Muscle of leg (tissue), 11 donors: Measurements from ENCODE around the gene MEGF11. TPM values are rescaled to one million over a fixed set of nuclear protein-coding genes. Genes with fewer than 3 reads are reported as not detected.

Experiments used
- DNase-seq: peaks from one replicate; pipeline ENCODE4 v3.0.0; 2013
- H3K27ac ChIP-seq: one replicate; pipeline ENCODE4 v1.5.1; 2013; ENCODE audit warnings: mild to moderate bottlenecking, low read length, control low read depth
- H3K27me3 ChIP-seq: one replicate; pipeline ENCODE4 v1.6.1; 2013; ENCODE audit warnings: low read length; ENCODE audit not compliant: control insufficient read depth, insufficient read depth
- H3K36me3 ChIP-seq: one replicate; pipeline ENCODE4 v1.6.1; 2013; ENCODE audit warnings: low read length; ENCODE audit not compliant: control insufficient read depth, insufficient read depth
- H3K4me1 ChIP-seq: one replicate; pipeline ENCODE4 v1.6.1; 2013; ENCODE audit warnings: low read length; ENCODE audit not compliant: control insufficient read depth, insufficient read depth
- H3K4me3 ChIP-seq: one replicate; pipeline ENCODE4 v1.5.1; 2013; ENCODE audit warnings: low read length, control low read depth
- H3K9me3 ChIP-seq: replicated peaks from 2 replicates; pipeline ENCODE4 v1.6.1; 2013; ENCODE audit warnings: low read depth, low read length; ENCODE audit not compliant: control insufficient read depth
- WGBS: methylation state at CpG from one replicate; pipeline ENCODE4 v1.1.5; 2013; ENCODE audit warnings: missing lambda C conversion rate; ENCODE audit not compliant: insufficient coverage; 5-methylcytosine and 5-hydroxymethylcytosine counted together
- polyA plus RNA-seq, 8 donors: library from polyadenylated mRNA; unstranded; fragments of 120-200 nt; gene quantifications; one replicate each; pipeline versions ENCODE4 v1.2.1 to v1.2.3, GENCODE V29; 2013; ENCODE audit warnings: inconsistent platforms in 1 of 8, low replicate concordance in 1 of 8; ENCODE audit not compliant: insufficient read length in 8 of 8, insufficient read depth in 1 of 8
- total RNA-seq: library from RNA; stranded (reverse); fragments of 120-200 nt; gene quantifications from one replicate; pipeline ENCODE4 v1.2.4, GENCODE V29; 2013

Gene MEGF11
- total and polyA plus RNA-seq, 9 donors: 0.13 to 0.68 (median 0.31) TPM

- WGBS: 65% methylated on average over 1 of the region's 4 CpGs
- H3K27ac ChIP-seq: no peak overlapping the region
- no peak for DNase-seq
- H3K27me3 ChIP-seq: peaks cover 26% of the 10 kb centered on the region
- H3K36me3 ChIP-seq: no peaks in the 10 kb centered on the region
- no peaks in the 10 kb centered on the region for H3K9me3 ChIP-seq
- H3K4me1 ChIP-seq: peaks cover 4% of the 10 kb centered on the region
- no peak overlapping the region for H3K4me3 ChIP-seq
Observed at GRCh38 chr15:66178531-66178910, 75.0 kb downstream of the MEGF11 start.

- 68% methylated on average over 8 of the region's 11 CpGs for WGBS
- H3K36me3 ChIP-seq: no peaks in the 10 kb centered on the region
- H3K4me3 ChIP-seq: no peak overlapping the region
- no peak for DNase-seq
- H3K27me3 ChIP-seq: peaks cover 21% of the 10 kb centered on the region
- no peaks in the 10 kb centered on the region for H3K4me1 ChIP-seq
- H3K9me3 ChIP-seq: no peaks in the 10 kb centered on the region
- H3K27ac ChIP-seq: no peak overlapping the region
Observed at GRCh38 chr15:66172324-66172980, 81.1 kb downstream of the MEGF11 start.

GRCh38 chr15:66171841-66172240, 81.7 kb downstream of the MEGF11 start:
- 77% methylated on average over 5 of the region's 13 CpGs for WGBS
- no peaks in the 10 kb centered on the region for H3K9me3 ChIP-seq
- no peak for DNase-seq
- H3K36me3 ChIP-seq: no peaks in the 10 kb centered on the region
- no peak overlapping the region for H3K27ac ChIP-seq
- no peaks in the 10 kb centered on the region for H3K4me1 ChIP-seq
- peaks cover 20% of the 10 kb centered on the region for H3K27me3 ChIP-seq
- H3K4me3 ChIP-seq: no peak overlapping the region

- Histone ChIP-seq H3K27me3 (peaks cover 20% of the 10 kb centered on the region), H3K4me1 (no peaks in the 10 kb centered on the region), H3K27ac (no peak overlapping the region), H3K4me3 (no peak overlapping the region), H3K36me3 (no peaks in the 10 kb centered on the region), H3K9me3 (no peaks in the 10 kb centered on the region)
- no peak for DNase-seq
- 64% methylated on average over 5 of the region's 5 CpGs for WGBS
Observed at GRCh38 chr15:66170716-66171115, 82.8 kb downstream of the MEGF11 start.

- WGBS: 94% methylated on average over 3 of the region's 4 CpGs
- Histone ChIP-seq H3K36me3 (no peaks in the 10 kb centered on the region), H3K27ac (no peak overlapping the region), H3K4me3 (no peak overlapping the region), H3K9me3 (no peaks in the 10 kb centered on the region), H3K27me3 (peaks cover 20% of the 10 kb centered on the region), H3K4me1 (no peaks in the 10 kb centered on the region)
- DNase-seq: no peak
Observed at GRCh38 chr15:66170042-66170441, 83.5 kb downstream of the MEGF11 start.

- no peak for DNase-seq
- 81% methylated on average over 7 of the region's 13 CpGs for WGBS
Observed at GRCh38 chr15:66169625-66170024, 83.9 kb downstream of the MEGF11 start.

GRCh38 chr15:66169023-66169422, 84.5 kb downstream of the MEGF11 start:
- no peaks in the 10 kb centered on the region for H3K9me3 ChIP-seq
- no peak for DNase-seq
- H3K4me1 ChIP-seq: no peaks in the 10 kb centered on the region
- H3K4me3 ChIP-seq: no peak overlapping the region
- peaks cover 15% of the 10 kb centered on the region for H3K27me3 ChIP-seq
- WGBS: 71% methylated on average over 10 of the region's 12 CpGs
- H3K36me3 ChIP-seq: no peaks in the 10 kb centered on the region
- no peak overlapping the region for H3K27ac ChIP-seq

More at GRCh38 chr15:66169625-66170024, 83.9 kb downstream of the MEGF11 start:
- Histone ChIP-seq H3K36me3 (no peaks in the 10 kb centered on the region), H3K4me1 (no peaks in the 10 kb centered on the region), H3K9me3 (no peaks in the 10 kb centered on the region), H3K27me3 (peaks cover 20% of the 10 kb centered on the region), H3K27ac (no peak overlapping the region), H3K4me3 (no peak overlapping the region)

GRCh38 chr15:66167854-66168253, 85.7 kb downstream of the MEGF11 start:
- Histone ChIP-seq H3K27ac (no peak overlapping the region), H3K4me1 (no peaks in the 10 kb centered on the region), H3K9me3 (no peaks in the 10 kb centered on the region), H3K4me3 (no peak overlapping the region), H3K36me3 (no peaks in the 10 kb centered on the region), H3K27me3 (peaks cover 9% of the 10 kb centered on the region)
- WGBS: 79% methylated on average over 7 of the region's 7 CpGs
- DNase-seq: no peak

- no peaks in the 10 kb centered on the region for H3K9me3 ChIP-seq
- H3K27me3 ChIP-seq: no peaks in the 10 kb centered on the region
- WGBS: 72% methylated on average over 5 of the region's 6 CpGs
- H3K27ac ChIP-seq: no peak overlapping the region
- H3K4me1 ChIP-seq: no peaks in the 10 kb centered on the region
- H3K4me3 ChIP-seq: no peak overlapping the region
- DNase-seq: no peak
- H3K36me3 ChIP-seq: no peaks in the 10 kb centered on the region
Observed at GRCh38 chr15:66165856-66166255, 87.7 kb downstream of the MEGF11 start.

GRCh38 chr15:66164788-66165187, 88.8 kb downstream of the MEGF11 start:
- Histone ChIP-seq H3K4me3 (no peak overlapping the region), H3K27ac (no peak overlapping the region), H3K9me3 (no peaks in the 10 kb centered on the region), H3K4me1 (no peaks in the 10 kb centered on the region), H3K36me3 (no peaks in the 10 kb centered on the region), H3K27me3 (no peaks in the 10 kb centered on the region)
- WGBS: 48% methylated on average over 3 of the region's 4 CpGs
- no peak for DNase-seq

- H3K36me3 ChIP-seq: no peaks in the 10 kb centered on the region
- H3K27ac ChIP-seq: no peak overlapping the region
- WGBS: 71% methylated on average over 3 of the region's 9 CpGs
- H3K27me3 ChIP-seq: no peaks in the 10 kb centered on the region
- no peak overlapping the region for H3K4me3 ChIP-seq
- no peaks in the 10 kb centered on the region for H3K4me1 ChIP-seq
- no peaks in the 10 kb centered on the region for H3K9me3 ChIP-seq
- DNase-seq: no peak
Observed at GRCh38 chr15:66163553-66163952, 90.0 kb downstream of the MEGF11 start.
